Skeletal muscle cell (primary cell): ENCODE results near the gene FRAS1.
A peak's percentile ranks its signal among the peaks of the same experiment; 100 is the strongest.
"Not testable (repeated sequence)": the region's sequence is repeated elsewhere in the genome, so short reads cannot be mapped to it uniquely, and the experiment has no call there.

Experiments
- DNase-seq: peaks from one replicate; pipeline ENCODE4 v3.0.0-alpha.2; 2010; ENCODE audit warnings: low read depth
- H3K4me3 ChIP-seq: 2 replicates; pipeline ENCODE4 v1.5.1; 2011; ENCODE audit warnings: low read depth, mild to moderate bottlenecking, control low read depth, low read length, moderate library complexity

FRAS1 gene

GRCh38 chr4:78446619-78447018 lies 389.5 kb downstream of the FRAS1 start:
- no peak overlapping the region for H3K4me3 ChIP-seq
- DNase-seq = no peak

GRCh38 chr4:78451407-78451806 lies 394.3 kb downstream of the FRAS1 start:
- no peak overlapping the region for H3K4me3 ChIP-seq
- DNase-seq = no peak

GRCh38 chr4:78454016-78454415 lies 396.9 kb downstream of the FRAS1 start:
- no peak for DNase-seq
- no peak overlapping the region for H3K4me3 ChIP-seq

GRCh38 chr4:78457751-78458150 lies 400.6 kb downstream of the FRAS1 start:
- no peak for DNase-seq
- no peak overlapping the region for H3K4me3 ChIP-seq

GRCh38 chr4:78459327-78459726 lies 402.2 kb downstream of the FRAS1 start:
- no peak for DNase-seq
- no peak overlapping the region for H3K4me3 ChIP-seq

GRCh38 chr4:78460368-78460767 lies 403.2 kb downstream of the FRAS1 start:
- DNase-seq = no peak
- H3K4me3 ChIP-seq = no peak overlapping the region

- H3K4me3 ChIP-seq = no peak overlapping the region
- no peak for DNase-seq
These were observed 407.1 kb downstream of the FRAS1 start for GRCh38 chr4:78464265-78464664.

GRCh38 chr4:78467223-78467622 lies 410.1 kb downstream of the FRAS1 start:
- DNase-seq, H3K4me3 ChIP-seq: not testable (repeated sequence)

- no peak overlapping the region for H3K4me3 ChIP-seq
- no peak for DNase-seq
These were observed 411.1 kb downstream of the FRAS1 start for GRCh38 chr4:78468272-78468671.

GRCh38 chr4:78476108-78476704 lies 419.1 kb downstream of the FRAS1 start:
- H3K4me3 ChIP-seq = no peak overlapping the region
- DNase-seq = no peak

GRCh38 chr4:78477276-78477675 lies 420.2 kb downstream of the FRAS1 start:
- H3K4me3 ChIP-seq = no peak overlapping the region
- peak; percentile 55 for DNase-seq

GRCh38 chr4:78478523-78478922 lies 421.4 kb downstream of the FRAS1 start:
- no peak for DNase-seq
- no peak overlapping the region for H3K4me3 ChIP-seq

GRCh38 chr4:78480286-78480685 lies 423.2 kb downstream of the FRAS1 start:
- H3K4me3 ChIP-seq = no peak overlapping the region
- DNase-seq = peak; percentile 67

- H3K4me3 ChIP-seq = no peak overlapping the region
- peak; percentile 90 for DNase-seq
These were observed 424.1 kb downstream of the FRAS1 start for GRCh38 chr4:78481180-78481579.

- no peak overlapping the region for H3K4me3 ChIP-seq
- DNase-seq = no peak
These were observed 425.2 kb downstream of the FRAS1 start for GRCh38 chr4:78482281-78482680.

- H3K4me3 ChIP-seq = no peak overlapping the region
- no peak for DNase-seq
These were observed 426.7 kb downstream of the FRAS1 start for GRCh38 chr4:78483811-78484210.

GRCh38 chr4:78484574-78484973 lies 427.5 kb downstream of the FRAS1 start:
- DNase-seq = no peak
- H3K4me3 ChIP-seq = no peak overlapping the region

- no peak overlapping the region for H3K4me3 ChIP-seq
- DNase-seq = no peak
These were observed 436.6 kb downstream of the FRAS1 start for GRCh38 chr4:78493731-78494130.

GRCh38 chr4:78496021-78496643 lies 439.0 kb downstream of the FRAS1 start:
- no peak for DNase-seq
- H3K4me3 ChIP-seq = no peak overlapping the region

GRCh38 chr4:78506260-78506659 lies 449.1 kb downstream of the FRAS1 start:
- H3K4me3 ChIP-seq, DNase-seq: not testable (repeated sequence)

- no peak for DNase-seq
- H3K4me3 ChIP-seq = no peak overlapping the region
These were observed 451.9 kb downstream of the FRAS1 start for GRCh38 chr4:78509043-78509442.
